HepG2 (cell line): ENCODE results near the gene TBXA2R. TPM values are rescaled to one million over a fixed set of nuclear protein-coding genes. Genes with fewer than 3 reads are reported as not detected.
A peak's percentile ranks its signal among the peaks of the same experiment; 100 is the strongest.

Source experiments
- ATAC-seq: fragments of 200-7000 bp; cut with Tn5 transposase; 3 replicates; pipeline ENCODE4 v1.9.1; 2020; ENCODE audit warnings: mild to moderate bottlenecking, moderate library complexity
- BruUV-seq: library from RNA; stranded (reverse); fragments of 400-500 nt; replicated peaks from 2 replicates; lab custom pipeline; 2021; lab: Mats Ljungman, UMichigan
- CTCF ChIA-PET: fragments of 300-600 bp; formaldehyde crosslinking; extraction: SDS; loops from one replicate; lab custom pipeline; 2021; ENCODE audit warnings: low total read pairs, inconsistent platforms, low intra/inter-chr PET ratio; lab: Yijun Ruan, JAX
- POLR2A ChIA-PET: fragments of 350-600 bp; sonication (Branson Sonifier 250); formaldehyde crosslinking; loops from one replicate; lab custom pipeline; 2020; ENCODE audit warnings: antibody characterized with exemption, inconsistent platforms; lab: Yijun Ruan, JAX
- DNase-seq: peaks from one replicate; pipeline ENCODE4 v3.0.0-alpha.2; 2015; ENCODE audit warnings: low spot score
- FAIRE-seq: peaks from 3 replicates; lab custom pipeline; 2011; peaks lifted over from hg19 to GRCh38; lab: Jason Lieb, UNC
- H2AFZ ChIP-seq: one replicate; pipeline ENCODE4 v1.6.1; 2011; ENCODE audit warnings: low read length, inconsistent platforms
- H3K27ac ChIP-seq: fragments of 300-600 bp; 3 replicates; pipeline ENCODE4 v1.8.0; 2011; ENCODE audit warnings: mixed run types, mild to moderate bottlenecking, mixed read lengths, low read length, inconsistent platforms; ENCODE audit not compliant: insufficient read depth; ENCODE audit errors: extremely low read length
- H3K27me3 ChIP-seq, 2 experiments: fragments of 200-600 bp in 1 of 2; 2 replicates in 1 of 2; 3 replicates in 1 of 2; pipeline versions ENCODE4 v1.6.0 to v1.8.0; 2011; ENCODE audit warnings: low read length in 2 of 2, mild to moderate bottlenecking in 2 of 2, moderate library complexity in 2 of 2, inconsistent platforms in 1 of 2; ENCODE audit not compliant: insufficient read depth in 2 of 2, control insufficient read depth in 1 of 2
- H3K36me3 ChIP-seq, 2 experiments: fragments of 200-600 bp in 1 of 2; replicated peaks in 1 of 2; 2 replicates in 1 of 2; 3 replicates in 1 of 2; pipeline versions ENCODE4 v1.5.1 to v1.8.0; 2011; ENCODE audit warnings: low read length in 2 of 2, inconsistent platforms in 1 of 2; ENCODE audit not compliant: insufficient read depth in 2 of 2, control insufficient read depth in 1 of 2
- H3K4me1 ChIP-seq: 2 replicates; pipeline ENCODE4 v1.5.1; 2012; ENCODE audit warnings: low read length, inconsistent platforms; ENCODE audit not compliant: insufficient read depth
- H3K4me2 ChIP-seq: 2 replicates; pipeline ENCODE4 v1.6.0; 2011; ENCODE audit warnings: low read depth, low read length, inconsistent platforms
- H3K4me3 ChIP-seq, 3 experiments: fragments of 200-600 bp in 1 of 3; sonication (generic), shearing (Covaris generic) in 1 of 3; replicated peaks in 1 of 3; 2 replicates each; pipeline ENCODE4 v1.5.1; 2011 to 2016; ENCODE audit warnings: low read length in 3 of 3, inconsistent platforms in 2 of 3, low read depth in 2 of 3, mild to moderate bottlenecking in 2 of 3, control low read depth in 1 of 3, mixed read lengths in 1 of 3; ENCODE audit not compliant: insufficient read depth in 1 of 3
- H3K79me2 ChIP-seq: one replicate; pipeline ENCODE4 v1.6.1; 2011; ENCODE audit warnings: low read length, inconsistent platforms; ENCODE audit not compliant: insufficient read depth
- H3K9ac ChIP-seq: 2 replicates; pipeline ENCODE4 v1.6.0; 2011; ENCODE audit warnings: mild to moderate bottlenecking, low read depth, low read length, inconsistent platforms; ENCODE audit not compliant: insufficient read depth
- H3K9me3 ChIP-seq: 2 replicates; pipeline ENCODE4 v1.5.1; 2012; ENCODE audit warnings: mild to moderate bottlenecking, low read length
- H4K20me1 ChIP-seq: 2 replicates; pipeline ENCODE4 v1.6.0; 2011; ENCODE audit warnings: inconsistent platforms, mild to moderate bottlenecking, low read length, moderate library complexity; ENCODE audit not compliant: insufficient read depth
- AGO1 ChIP-seq: fragments of 200-400 bp; formaldehyde crosslinking; IDR thresholded peaks from 2 replicates; pipeline ENCODE4 v1.6.1; 2017; ENCODE audit warnings: mild to moderate bottlenecking, low read depth, low read length, moderate library complexity; ENCODE audit not compliant: poor library complexity, severe bottlenecking
- ARHGAP35 ChIP-seq: sonication (generic); formaldehyde crosslinking; IDR thresholded peaks from 2 replicates; pipeline ENCODE4 v1.9.0; 2022; ENCODE audit warnings: mild to moderate bottlenecking, inconsistent platforms, moderate library complexity, missing genetic modification reagents, borderline replicate concordance
- BORCS8-MEF2B ChIP-seq: sonication (generic); formaldehyde crosslinking; IDR thresholded peaks from 2 replicates; pipeline ENCODE4 v1.8.0; 2022; ENCODE audit warnings: mild to moderate bottlenecking, missing genetic modification reagents
- CENPBD1 ChIP-seq: sonication (generic); formaldehyde crosslinking; IDR thresholded peaks from 2 replicates; pipeline ENCODE4 v1.8.0; 2022; ENCODE audit warnings: missing genetic modification reagents, low read depth, mild to moderate bottlenecking, borderline replicate concordance
- FOSL1 ChIP-seq: sonication (generic); formaldehyde crosslinking; IDR thresholded peaks from 2 replicates; pipeline ENCODE4 v1.9.0; 2021; ENCODE audit warnings: missing genetic modification reagents, borderline replicate concordance
- FOXA1 ChIP-seq, 2 experiments: fragments of 450-650 bp in 1 of 2; sonication (generic) in 1 of 2; formaldehyde crosslinking in 1 of 2; IDR thresholded peaks; 2 replicates each; pipeline versions ENCODE4 v1.4.0 to v1.6.1; 2016 to 2020; ENCODE audit warnings: missing genetic modification reagents in 1 of 2
- GATA4 ChIP-seq: sonication (generic); IDR thresholded peaks from 2 replicates; pipeline ENCODE4 v1.6.1; 2016; ENCODE audit warnings: antibody characterized with exemption, low read depth, borderline replicate concordance
- MLX ChIP-seq: IDR thresholded peaks from 2 replicates; pipeline ENCODE4 v1.6.1; 2016
- MZF1 ChIP-seq: sonication (generic); formaldehyde crosslinking; IDR thresholded peaks from 2 replicates; pipeline ENCODE4 v1.8.1; 2023; ENCODE audit warnings: mild to moderate bottlenecking, missing genetic modification reagents, borderline replicate concordance
- NFYB ChIP-seq: sonication (generic); formaldehyde crosslinking; IDR thresholded peaks from 2 replicates; pipeline ENCODE4 v1.4.0; 2020; ENCODE audit warnings: missing genetic modification reagents
- PHF21A ChIP-seq: sonication (generic); formaldehyde crosslinking; IDR thresholded peaks from 2 replicates; pipeline ENCODE4 v1.5.0; 2020; ENCODE audit warnings: mild to moderate bottlenecking, missing genetic modification reagents
- SALL2 ChIP-seq: sonication (generic); formaldehyde crosslinking; IDR thresholded peaks from 2 replicates; pipeline ENCODE4 v1.8.1; 2023; ENCODE audit warnings: mild to moderate bottlenecking, missing genetic modification reagents, inconsistent platforms
- ZBTB8A ChIP-seq: sonication (generic); formaldehyde crosslinking; IDR thresholded peaks from 2 replicates; pipeline ENCODE4 v1.4.0; 2020; ENCODE audit warnings: mild to moderate bottlenecking, low read depth, missing genetic modification reagents, borderline replicate concordance
- ZMYM4 ChIP-seq: sonication (generic); formaldehyde crosslinking; IDR thresholded peaks from 2 replicates; pipeline ENCODE4 v1.8.1; 2023; ENCODE audit warnings: mild to moderate bottlenecking, missing genetic modification reagents
- ZNF20 ChIP-seq: sonication (generic); formaldehyde crosslinking; IDR thresholded peaks from 2 replicates; pipeline ENCODE4 v1.4.0; 2020; ENCODE audit warnings: mild to moderate bottlenecking, moderate library complexity, missing genetic modification reagents
- ZNF280D ChIP-seq: sonication (generic); formaldehyde crosslinking; IDR thresholded peaks from 2 replicates; pipeline ENCODE4 v1.5.1; 2020; ENCODE audit warnings: mild to moderate bottlenecking, missing genetic modification reagents
- ZNF382 ChIP-seq: sonication (generic); formaldehyde crosslinking; IDR thresholded peaks from 2 replicates; pipeline ENCODE4 v1.5.0; 2020; ENCODE audit warnings: missing genetic modification reagents, mild to moderate bottlenecking, borderline replicate concordance
- ZNF484 ChIP-seq: sonication (generic); formaldehyde crosslinking; IDR thresholded peaks from 2 replicates; pipeline ENCODE4 v1.5.1; 2020; ENCODE audit warnings: mild to moderate bottlenecking, low read depth, missing genetic modification reagents, borderline replicate concordance
- ZNF547 ChIP-seq: sonication (generic); formaldehyde crosslinking; IDR thresholded peaks from 2 replicates; pipeline ENCODE4 v1.5.1; 2020; ENCODE audit warnings: mild to moderate bottlenecking, missing genetic modification reagents
- WGBS: methylation state at CpG from one replicate; pipeline ENCODE4 v1.1.6; 2017; ENCODE audit warnings: low lambda C conversion rate; 5-methylcytosine and 5-hydroxymethylcytosine counted together
- in situ Hi-C: cut with HindIII; loops from 2 replicates; pipeline ENCODE4 v1.10.0; 2017; ENCODE audit warnings: low pct_unique_long_range_greater_than_20kb; ENCODE audit not compliant: extremely low pct_ligation_motif_present
- intact Hi-C: fragments of 100-400 bp; cut with micrococcal nuclease; formaldehyde crosslinking; loops from one replicate; pipeline ENCODE4 v1.10.0; 2022; ENCODE audit not compliant: unreplicated experiment
- polyA plus RNA-seq, 8 experiments: library from polyadenylated mRNA; depleted of rRNA in 3 of 8; stranded (reverse) in 7 of 8; unstranded in 1 of 8; fragments of >200 nt; fragmentation: Illumina TruSeq in 4 of 8; extraction: Trizol in 4 of 8; gene quantifications; 2 replicates each; pipeline versions ENCODE4 v1.2.1 to v1.2.3, GENCODE V29; 2011 to 2016; ENCODE audit warnings: low read depth in 4 of 8, missing spikeins in 1 of 8, mixed read lengths in 1 of 8; ENCODE audit not compliant: insufficient read depth in 1 of 8
- total RNA-seq, 5 experiments: library from RNA; depleted of rRNA; stranded (reverse); fragments of >200 nt; fragmentation: Illumina TruSeq; extraction: Trizol; gene quantifications; 2 replicates each; pipeline ENCODE4 v1.2.3, GENCODE V29; 2016; ENCODE audit warnings: low read depth in 1 of 5

The TBXA2R gene
- total and polyA plus RNA-seq, 2 of the 13 experiments (the other 11 are each of a cell fraction or from before 2014, with no cell fraction given), result 0.09 TPM; not detected in 1

GRCh38 chr19:3556978-3557460, 49.7 kb downstream of the TBXA2R start (continued):
- TF ChIP-seq ZNF484 (CRISPR knock-in tag) (no peak), AGO1 (no peak), ZNF280D (CRISPR knock-in tag) (no peak), GATA4 (no peak)
- TF ChIP-seq, all 625 proteins: peak for 32

- intact Hi-C loops, result no loop called here
- H3K36me3 ChIP-seq, result no peaks in the 10 kb centered on the region
- in situ Hi-C loops, result no loop called here
- peaks cover 54% of the 10 kb centered on the region for H3K4me1 ChIP-seq
- H3K27ac ChIP-seq, result no peak overlapping the region
- H3K9ac ChIP-seq, result peak overlapping the region; percentile 87
- no peaks in the 10 kb centered on the region for H3K27me3 ChIP-seq
- peaks cover 14% of the 10 kb centered on the region for H3K79me2 ChIP-seq
- ChIA-PET CTCF (no interaction called here), POLR2A (interaction anchor here (2.3 kb wide), 1 partner anchor 76 kb away, joined by 6 read pairs; the partner anchor contains the start of gene SMIM24)
- ATAC-seq (no peak; the same call in 2 of the 3 replicates), FAIRE-seq (no peak), DNase-seq (no peak)
- no TSS peak for BruUV-seq
- peak overlapping the region; percentile 96 for H3K4me2 ChIP-seq
- no peaks in the 10 kb centered on the region for H4K20me1 ChIP-seq
- H3K4me3 ChIP-seq, result peak overlapping the region; percentile 85 to 95 (median 91); a peak in 5 of 6 replicates
- H3K9me3 ChIP-seq, result no peaks in the 10 kb centered on the region
- 33% methylated on average over 9 of the region's 9 CpGs for WGBS
- H2AFZ ChIP-seq, result no peak overlapping the region
- no peak for TF ChIP-seq FOXA1 (IDR thresholded peaks at IDR 0.05)
- no peak for TF ChIP-seq FOXA1 (CRISPR knock-in tag; IDR thresholded peaks at IDR 0.05)
- no peak for TF ChIP-seq ZNF20 (CRISPR knock-in tag)
- TF ChIP-seq FOSL1 (CRISPR knock-in tag), result 0 out of 2 replicates have a peak, but pooled peaks have one; percentile 22
- TF ChIP-seq MLX, result no peak
- no peak for TF ChIP-seq ZNF382 (CRISPR knock-in tag)
- TF ChIP-seq ARHGAP35 (CRISPR knock-in tag), result no peak
- TF ChIP-seq CENPBD1 (CRISPR knock-in tag), result no peak
- TF ChIP-seq MZF1, result no peak
- TF ChIP-seq ZMYM4 (CRISPR knock-in tag), result no peak
- TF ChIP-seq ZNF547 (CRISPR knock-in tag), result no peak
- TF ChIP-seq ZBTB8A (CRISPR knock-in tag), result no peak
- TF ChIP-seq NFYB (CRISPR knock-in tag), result no peak
- TF ChIP-seq BORCS8-MEF2B, result no peak
- no peak for TF ChIP-seq SALL2 (CRISPR knock-in tag)
- TF ChIP-seq PHF21A (CRISPR knock-in tag), result no peak
Measured at GRCh38 chr19:3556423-3556977, 50.2 kb downstream of the TBXA2R start.
